Measurements from ENCODE around the gene HSF4.

Gene HSF4

DNA sequence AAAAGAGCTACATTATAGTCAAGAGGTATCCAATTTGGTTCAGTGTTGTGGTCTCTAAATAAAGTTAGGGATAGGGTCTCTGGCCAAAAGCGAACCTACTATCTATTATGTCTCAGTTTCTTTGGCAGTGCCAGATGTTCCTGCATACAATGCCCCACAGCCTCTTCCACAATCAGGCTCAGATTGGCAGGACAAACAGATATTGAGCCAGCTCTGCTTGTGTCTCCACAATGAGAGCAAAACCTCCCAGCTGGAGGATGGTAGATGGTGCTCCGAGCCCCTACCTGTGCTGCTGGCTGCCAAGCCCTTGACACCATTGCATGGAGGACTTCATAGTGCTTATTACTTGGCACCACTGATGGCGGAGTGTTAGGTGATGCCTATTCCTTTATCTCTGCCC lies 35.1 kb upstream of the HSF4 start:
- no peak for DNase-seq (ENCODE audit: low read depth, low spot score)
- TF ChIP-seq POLR2AphosphoS5 (IDR thresholded peaks at IDR 0.05; ENCODE audit: borderline replicate concordance, low read depth, low read length), result no peak
- TF ChIP-seq FOXP2 (optimal IDR thresholded peaks at IDR 0.05; ENCODE audit: control extremely low read depth, extremely low read length, insufficient read depth), result no peak
- TF ChIP-seq EZH2 (IDR thresholded peaks at IDR 0.05), result no peak
- H3K4me3 ChIP-seq, result no peak overlapping the region
- no peaks in the 10 kb centered on the region for H3K9me3 ChIP-seq (ENCODE audit: low read depth, low read length)
- peaks cover 11% of the 10 kb centered on the region; the same call in 1 of the 2 replicates for H3K36me3 ChIP-seq (ENCODE audit: insufficient read depth, low read length)
- H3K9ac ChIP-seq (ENCODE audit: insufficient read length), result no peak overlapping the region
- H3K27ac ChIP-seq, result no peak overlapping the region

GRCh38 chr16:67137605-67138004 lies 26.9 kb upstream of the HSF4 start:
- Histone ChIP-seq H3K4me3 (no peak overlapping the region), H3K36me3 (ENCODE audit: insufficient read depth, low read length) (peaks cover 21% of the 10 kb centered on the region; the same call in 1 of the 2 replicates), H3K9me3 (ENCODE audit: low read depth, low read length) (no peaks in the 10 kb centered on the region), H3K9ac (ENCODE audit: insufficient read length) (no peak overlapping the region), H3K27ac (no peak overlapping the region)
- TF ChIP-seq POLR2AphosphoS5 (IDR thresholded peaks at IDR 0.05; ENCODE audit: borderline replicate concordance, low read depth, low read length), result no peak
- no peak for TF ChIP-seq EZH2 (IDR thresholded peaks at IDR 0.05)
- no peak for TF ChIP-seq FOXP2 (optimal IDR thresholded peaks at IDR 0.05; ENCODE audit: control extremely low read depth, extremely low read length, insufficient read depth)
- no peak for DNase-seq (ENCODE audit: low read depth, low spot score)

DNA sequence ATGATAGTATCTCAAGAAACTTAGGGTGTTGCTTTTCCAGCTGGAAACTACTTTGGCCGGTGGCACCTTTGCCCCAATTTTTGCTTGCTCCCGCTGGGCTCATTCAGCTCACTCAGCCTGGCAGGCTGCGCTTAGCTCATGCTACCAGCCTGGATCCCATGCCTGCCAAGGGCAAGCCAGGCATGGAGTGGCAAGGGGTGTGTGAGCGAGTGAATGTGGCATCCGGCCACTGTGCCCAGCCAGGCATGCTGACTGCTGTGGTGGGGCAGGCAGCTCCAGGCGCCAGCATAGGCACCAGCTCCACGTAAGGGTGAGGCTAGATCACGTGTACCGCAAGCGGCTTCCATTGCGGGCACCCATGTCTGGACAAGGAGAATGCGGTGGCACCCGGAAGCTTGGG lies 23.2 kb upstream of the HSF4 start:
- no peak for DNase-seq (ENCODE audit: low read depth, low spot score)
- no peak overlapping the region for H3K9ac ChIP-seq (ENCODE audit: insufficient read length)
- no peak overlapping the region for H3K27ac ChIP-seq
- TF ChIP-seq POLR2AphosphoS5 (IDR thresholded peaks at IDR 0.05; ENCODE audit: borderline replicate concordance, low read depth, low read length) (no peak), FOXP2 (optimal IDR thresholded peaks at IDR 0.05; ENCODE audit: control extremely low read depth, extremely low read length, insufficient read depth) (no peak), EZH2 (IDR thresholded peaks at IDR 0.05) (no peak)
- H3K4me3 ChIP-seq, result no peak overlapping the region
- H3K9me3 ChIP-seq (ENCODE audit: low read depth, low read length), result no peaks in the 10 kb centered on the region
- H3K36me3 ChIP-seq (ENCODE audit: insufficient read depth, low read length), result peaks cover 10% of the 10 kb centered on the region; the same call in 1 of the 2 replicates

DNA sequence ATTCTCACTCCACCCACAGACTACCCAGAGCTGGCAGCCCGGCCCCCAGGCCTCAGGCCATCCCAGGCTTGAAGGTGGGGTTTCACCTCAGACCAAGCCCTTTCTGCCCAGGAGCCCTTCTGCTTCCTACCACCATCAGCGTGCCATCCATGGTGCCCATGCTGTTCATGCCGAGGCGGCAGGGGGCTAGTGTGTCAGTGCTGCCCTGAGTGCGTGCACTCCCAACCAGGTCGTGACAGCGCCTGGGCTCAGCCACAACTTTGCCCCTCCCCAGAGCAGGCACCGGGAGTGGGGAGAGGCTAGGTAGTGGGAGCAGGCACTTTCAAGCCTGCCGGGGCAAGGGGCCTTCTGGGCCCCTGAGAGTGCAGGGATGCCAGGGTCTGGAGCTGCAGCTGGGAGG lies 22.2 kb upstream of the HSF4 start:
- no peaks in the 10 kb centered on the region for H3K9me3 ChIP-seq (ENCODE audit: low read depth, low read length)
- no peak overlapping the region for H3K4me3 ChIP-seq
- peaks cover 10% of the 10 kb centered on the region; the same call in 1 of the 2 replicates for H3K36me3 ChIP-seq (ENCODE audit: insufficient read depth, low read length)
- TF ChIP-seq POLR2AphosphoS5 (IDR thresholded peaks at IDR 0.05; ENCODE audit: borderline replicate concordance, low read depth, low read length) (no peak), FOXP2 (optimal IDR thresholded peaks at IDR 0.05; ENCODE audit: control extremely low read depth, extremely low read length, insufficient read depth) (no peak), EZH2 (IDR thresholded peaks at IDR 0.05) (no peak)
- DNase-seq (ENCODE audit: low read depth, low spot score), result no peak
- no peak overlapping the region for H3K27ac ChIP-seq
- H3K9ac ChIP-seq (ENCODE audit: insufficient read length), result no peak overlapping the region

GRCh38 chr16:67144943-67145342 lies 19.6 kb upstream of the HSF4 start:
- no peak for DNase-seq (ENCODE audit: low read depth, low spot score)
- Histone ChIP-seq H3K27ac (no peak overlapping the region), H3K9ac (ENCODE audit: insufficient read length) (no peak overlapping the region), H3K9me3 (ENCODE audit: low read depth, low read length) (no peaks in the 10 kb centered on the region), H3K36me3 (ENCODE audit: insufficient read depth, low read length) (peaks cover 10% of the 10 kb centered on the region; the same call in 1 of the 2 replicates), H3K4me3 (no peak overlapping the region)
- no peak for TF ChIP-seq EZH2 (IDR thresholded peaks at IDR 0.05)
- no peak for TF ChIP-seq FOXP2 (optimal IDR thresholded peaks at IDR 0.05; ENCODE audit: control extremely low read depth, extremely low read length, insufficient read depth)
- no peak for TF ChIP-seq POLR2AphosphoS5 (IDR thresholded peaks at IDR 0.05; ENCODE audit: borderline replicate concordance, low read depth, low read length)

DNA sequence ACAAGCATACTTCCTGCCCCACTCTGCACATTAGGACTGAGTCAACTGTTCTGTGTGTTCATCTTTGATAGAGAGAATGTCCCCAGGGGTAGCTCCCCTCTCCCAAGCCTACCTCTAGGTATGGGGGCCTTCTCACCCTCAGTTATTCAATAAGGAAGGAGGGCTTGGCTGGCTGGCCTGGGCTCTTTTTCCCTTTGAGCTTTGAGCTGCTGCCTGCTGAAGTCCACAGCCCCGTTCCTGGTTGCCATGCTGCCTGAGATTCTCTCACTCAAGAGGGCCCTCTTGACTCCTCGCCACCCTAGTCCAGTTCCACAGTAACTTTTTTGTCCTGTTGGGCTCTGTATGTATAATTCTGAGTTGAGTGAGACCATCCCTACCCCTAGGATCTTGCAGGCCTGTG lies 18.8 kb upstream of the HSF4 start:
- Histone ChIP-seq H3K36me3 (ENCODE audit: insufficient read depth, low read length) (peaks cover 6% of the 10 kb centered on the region; the same call in 1 of the 2 replicates), H3K27ac (no peak overlapping the region), H3K4me3 (no peak overlapping the region), H3K9ac (ENCODE audit: insufficient read length) (no peak overlapping the region), H3K9me3 (ENCODE audit: low read depth, low read length) (no peaks in the 10 kb centered on the region)
- no peak for DNase-seq (ENCODE audit: low read depth, low spot score)
- TF ChIP-seq FOXP2 (optimal IDR thresholded peaks at IDR 0.05; ENCODE audit: control extremely low read depth, extremely low read length, insufficient read depth) (no peak), EZH2 (IDR thresholded peaks at IDR 0.05) (no peak), POLR2AphosphoS5 (IDR thresholded peaks at IDR 0.05; ENCODE audit: borderline replicate concordance, low read depth, low read length) (no peak)

- TF ChIP-seq FOXP2 (optimal IDR thresholded peaks at IDR 0.05; ENCODE audit: control extremely low read depth, extremely low read length, insufficient read depth), result no peak
- TF ChIP-seq POLR2AphosphoS5 (IDR thresholded peaks at IDR 0.05; ENCODE audit: borderline replicate concordance, low read depth, low read length), result no peak
- Histone ChIP-seq H3K9ac (ENCODE audit: insufficient read length) (no peak overlapping the region), H3K9me3 (ENCODE audit: low read depth, low read length) (no peaks in the 10 kb centered on the region), H3K36me3 (ENCODE audit: insufficient read depth, low read length) (no peaks in the 10 kb centered on the region; the same call in 1 of the 2 replicates), H3K27ac (no peak overlapping the region), H3K4me3 (no peak overlapping the region)
- no peak for DNase-seq (ENCODE audit: low read depth, low spot score)
Observed at GRCh38 chr16:67146523-67147357, 17.8 kb upstream of the HSF4 start.

DNA sequence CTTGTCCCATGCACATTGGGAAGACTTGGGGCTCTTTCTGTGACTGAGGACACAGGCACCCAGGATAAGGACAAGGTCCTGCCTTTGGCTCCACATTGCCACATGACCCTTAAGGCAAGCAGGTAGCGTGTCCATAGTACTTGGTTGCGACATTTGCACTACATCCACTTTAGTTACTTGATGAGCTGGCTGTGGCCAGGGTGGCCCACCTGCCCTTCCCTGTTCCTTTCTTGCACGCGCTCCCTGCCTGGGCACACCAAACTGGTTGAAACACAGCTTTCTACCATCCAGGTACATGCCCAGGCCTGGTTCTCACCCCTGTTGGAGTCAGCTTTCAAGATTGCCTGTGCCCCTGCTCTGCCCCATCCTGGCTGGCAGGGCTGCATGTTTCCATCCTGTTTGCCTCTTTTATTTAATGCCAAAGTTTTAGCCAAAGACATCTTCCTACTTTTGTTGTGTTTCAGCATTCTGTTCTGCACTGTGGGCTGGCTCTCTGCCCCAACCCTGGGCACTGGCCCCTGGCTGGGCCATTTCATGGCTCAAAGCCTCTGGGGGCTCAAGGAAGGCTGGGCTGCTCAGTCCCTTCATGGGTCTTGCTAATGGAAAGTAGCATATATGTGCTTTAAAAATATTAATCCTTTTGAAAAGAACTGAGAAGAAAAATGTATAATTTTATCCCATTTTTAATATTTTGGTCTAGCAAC lies 17.0 kb upstream of the HSF4 start:
- no peaks in the 10 kb centered on the region for H3K9me3 ChIP-seq (ENCODE audit: low read depth, low read length)
- no peak overlapping the region for H3K4me3 ChIP-seq
- DNase-seq (ENCODE audit: low read depth, low spot score), result no peak
- H3K36me3 ChIP-seq (ENCODE audit: insufficient read depth, low read length), result no peaks in the 10 kb centered on the region; the same call in 1 of the 2 replicates
- H3K27ac ChIP-seq, result no peak overlapping the region
- TF ChIP-seq FOXP2 (optimal IDR thresholded peaks at IDR 0.05; ENCODE audit: control extremely low read depth, extremely low read length, insufficient read depth) (no peak), EZH2 (IDR thresholded peaks at IDR 0.05) (no peak), POLR2AphosphoS5 (IDR thresholded peaks at IDR 0.05; ENCODE audit: borderline replicate concordance, low read depth, low read length) (no peak)
- no peak overlapping the region for H3K9ac ChIP-seq (ENCODE audit: insufficient read length)

All from SK-N-MC (cell line).